HCT116 (cell line): ENCODE data around the gene BMERB1. TPM values are rescaled to one million over a fixed set of nuclear protein-coding genes. Genes with fewer than 3 reads are reported as not detected.

Source experiments
- ATAC-seq: fragments of 200-7000 bp; cut with Tn5 transposase; 2 replicates; pipeline ENCODE4 v1.9.1; 2020; ENCODE audit warnings: mild to moderate bottlenecking, moderate library complexity
- BruUV-seq: library from RNA; stranded (reverse); fragments of 400-500 nt; replicated peaks from 2 replicates; lab custom pipeline; 2021; lab: Mats Ljungman, UMichigan
- CTCF ChIA-PET: fragments of 300-600 bp; sonication (Branson Sonifier 250); formaldehyde crosslinking; loops from one replicate; lab custom pipeline; 2021; ENCODE audit warnings: antibody characterized with exemption; lab: Charles Lee
- POLR2A ChIA-PET: fragments of 300-600, 350-600 bp; sonication (Branson Sonifier 250); formaldehyde crosslinking; loops from one replicate; lab custom pipeline; 2021; ENCODE audit warnings: antibody characterized with exemption; lab: Charles Lee
- RAD21 ChIA-PET, 2 experiments: fragments of 300-600 bp; sonication (Branson Sonifier 250); formaldehyde crosslinking; loops; one replicate each; lab custom pipeline; 2023; ENCODE audit warnings: low total read pairs in 2 of 2; ENCODE audit not compliant: uncharacterized antibody in 2 of 2, unreplicated experiment in 2 of 2, low non-redundant PET in 1 of 2; lab: Charles Lee
- DNase-seq: peaks from one replicate; pipeline ENCODE4 v3.0.0-alpha.2; 2010; ENCODE audit warnings: low read depth, low spot score
- H2AFZ ChIP-seq: fragments of 200-600 bp; shearing (Covaris generic), sonication (generic); 2 replicates; pipeline ENCODE4 v1.6.1; 2017; ENCODE audit warnings: low read depth, mixed run types, mixed read lengths, antibody characterized with exemption, low read length; ENCODE audit not compliant: poor library complexity, severe bottlenecking
- H3K27ac ChIP-seq: 2 replicates; pipeline ENCODE4 v1.5.1; 2012; ENCODE audit warnings: low read depth, low read length
- H3K27me3 ChIP-seq: fragments of 200-600 bp; sonication (generic); 2 replicates; pipeline ENCODE4 v1.6.1; 2016; ENCODE audit warnings: mixed run types, low read length, mixed read lengths; ENCODE audit not compliant: insufficient read depth
- H3K36me3 ChIP-seq, 2 experiments: fragments of 200-500 bp in 1 of 2; fragments of 200-600 bp in 1 of 2; sonication (Bioruptor generic) in 1 of 2; sonication (generic) in 1 of 2; 2 replicates each; pipeline versions ENCODE4 v1.5.1 to v1.6.1; 2014 to 2016; ENCODE audit warnings: low read length in 2 of 2, inconsistent platforms in 1 of 2, mixed read lengths in 1 of 2, mixed run types in 1 of 2; ENCODE audit not compliant: insufficient read depth in 2 of 2, control insufficient read depth in 1 of 2
- H3K4me1 ChIP-seq, 2 experiments: fragments of 200-600 bp in 1 of 2; sonication (generic) in 1 of 2; 2 replicates each; pipeline versions ENCODE4 v1.5.1 to v1.6.1; 2012 to 2017; ENCODE audit warnings: low read length in 2 of 2, inconsistent platforms in 1 of 2, mild to moderate bottlenecking in 1 of 2, mixed read lengths in 1 of 2, mixed run types in 1 of 2, moderate library complexity in 1 of 2; ENCODE audit not compliant: insufficient read depth in 2 of 2, control insufficient read depth in 1 of 2
- H3K4me2 ChIP-seq: fragments of 200-600 bp; sonication (generic); 2 replicates; pipeline ENCODE4 v1.6.1; 2017; ENCODE audit warnings: mixed run types, low read length, mixed read lengths
- H3K4me3 ChIP-seq, 2 experiments: fragments of 200-600 bp in 1 of 2; sonication (generic) in 1 of 2; replicated peaks in 1 of 2; 2 replicates each; pipeline ENCODE4 v1.5.1; 2011 to 2016; ENCODE audit warnings: low read length in 2 of 2, control low read depth in 1 of 2, low read depth in 1 of 2, mild to moderate bottlenecking in 1 of 2, mixed read lengths in 1 of 2, mixed run types in 1 of 2
- H3K79me2 ChIP-seq: fragments of 200-600 bp; sonication (generic); 2 replicates; pipeline ENCODE4 v1.6.1; 2017; ENCODE audit warnings: mild to moderate bottlenecking, mixed run types, low read length, moderate library complexity, mixed read lengths; ENCODE audit not compliant: insufficient read depth
- H3K9ac ChIP-seq: fragments of 200-600 bp; sonication (generic); 2 replicates; pipeline ENCODE4 v1.6.1; 2016; ENCODE audit warnings: low read length, mixed read lengths
- H3K9me2 ChIP-seq: fragments of 200-600 bp; sonication (generic), shearing (Covaris generic); 2 replicates; pipeline ENCODE4 v1.6.1; 2017; ENCODE audit warnings: mixed run types, mild to moderate bottlenecking, moderate library complexity; ENCODE audit not compliant: insufficient read depth
- H3K9me3 ChIP-seq, 2 experiments: fragments of 200-500 bp in 1 of 2; fragments of 200-600 bp in 1 of 2; sonication (Bioruptor generic) in 1 of 2; sonication (generic) in 1 of 2; 2 replicates each; pipeline ENCODE4 v1.6.1; 2014 to 2017; ENCODE audit warnings: low read length in 2 of 2, mixed read lengths in 2 of 2, inconsistent platforms in 1 of 2, low read depth in 1 of 2, mild to moderate bottlenecking in 1 of 2, mixed run types in 1 of 2, moderate library complexity in 1 of 2; ENCODE audit not compliant: control insufficient read depth in 1 of 2, insufficient read depth in 1 of 2
- H4K20me1 ChIP-seq: fragments of 200-600 bp; sonication (generic), shearing (Covaris generic); 2 replicates; pipeline ENCODE4 v1.6.1; 2017; ENCODE audit warnings: mixed run types, mild to moderate bottlenecking, moderate library complexity; ENCODE audit not compliant: insufficient read depth
- ATF3 ChIP-seq: IDR thresholded peaks from 2 replicates; pipeline ENCODE4 v1.6.1; 2012
- CBX3 ChIP-seq: IDR thresholded peaks from 2 replicates; pipeline ENCODE4 v1.6.1; 2012; ENCODE audit warnings: low read depth
- CEBPB ChIP-seq: IDR thresholded peaks from 2 replicates; pipeline ENCODE4 v1.6.1; 2012; ENCODE audit warnings: low read depth
- CTCF ChIP-seq, 3 experiments: fragments of 200-600 bp in 1 of 3; sonication (generic) in 1 of 3; IDR thresholded peaks in 2 of 3; conservative IDR thresholded peaks in 1 of 3; 2 replicates each; pipeline ENCODE4 v1.5.1; 2012 to 2017; ENCODE audit warnings: low read depth in 2 of 3, low read length in 2 of 3, antibody characterized with exemption in 1 of 3, borderline replicate concordance in 1 of 3, control low read depth in 1 of 3, mild to moderate bottlenecking in 1 of 3, mixed read lengths in 1 of 3, mixed run types in 1 of 3, moderate library complexity in 1 of 3; ENCODE audit not compliant: insufficient read depth in 1 of 3
- EGR1 ChIP-seq: IDR thresholded peaks from 2 replicates; pipeline ENCODE4 v1.6.1; 2012; ENCODE audit warnings: low read depth
- ELF1 ChIP-seq: IDR thresholded peaks from 2 replicates; pipeline ENCODE4 v1.6.1; 2012; ENCODE audit warnings: low read depth, borderline replicate concordance
- EZH2 ChIP-seq: fragments of 200-600 bp; sonication (generic); IDR thresholded peaks from 2 replicates; pipeline ENCODE4 v1.6.1; 2017; ENCODE audit warnings: antibody characterized with exemption, mixed run types
- EZH2phosphoT487 ChIP-seq: fragments of 200-600 bp; IDR thresholded peaks from 2 replicates; pipeline ENCODE4 v1.6.1; 2018; ENCODE audit warnings: antibody characterized with exemption, borderline replicate concordance
- POLR2A ChIP-seq: IDR thresholded peaks from 2 replicates; pipeline ENCODE4 v1.7.0; 2011; ENCODE audit warnings: borderline replicate concordance; ENCODE audit not compliant: insufficient read depth, insufficient read length; ENCODE audit errors: extremely low read depth
- REST ChIP-seq: IDR thresholded peaks from 2 replicates; pipeline ENCODE4 v1.6.1; 2012; ENCODE audit warnings: low read depth
- SIN3A ChIP-seq: IDR thresholded peaks from 2 replicates; pipeline ENCODE4 v1.6.1; 2012; ENCODE audit warnings: low read depth
- YY1 ChIP-seq: IDR thresholded peaks from 2 replicates; pipeline ENCODE4 v1.6.1; 2011; ENCODE audit warnings: low read length, low read depth, moderate library complexity, mild to moderate bottlenecking; ENCODE audit not compliant: insufficient replicate concordance; ENCODE audit errors: extremely low read depth
- ZBTB33 ChIP-seq: IDR thresholded peaks from 2 replicates; pipeline ENCODE4 v1.6.1; 2011; ENCODE audit warnings: mild to moderate bottlenecking, low read length, moderate library complexity; ENCODE audit not compliant: insufficient replicate concordance; ENCODE audit errors: extremely low read depth
- ZFX ChIP-seq: fragments of 450-650 bp; IDR thresholded peaks from 2 replicates; pipeline ENCODE4 v1.6.1; 2017
- intact Hi-C: fragments of 100-400 bp; cut with micrococcal nuclease; formaldehyde crosslinking; loops from 2 replicates; pipeline ENCODE4 v1.10.0; 2022
- total RNA-seq: library from RNA; stranded (reverse); gene quantifications from one replicate; pipeline ENCODE4 v1.2.1, GENCODE V29; 2021; ENCODE audit not compliant: unreplicated experiment

The BMERB1 gene
- total RNA-seq, 1 experiment from 2014 or later, result 43.6 TPM

GRCh38 chr16:15532825-15533224 is 98.4 kb downstream of the BMERB1 start:
- Histone ChIP-seq H3K9me3 (no peaks in the 10 kb centered on the region), H3K27me3 (no peaks in the 10 kb centered on the region), H3K27ac (no peak overlapping the region), H2AFZ (no peak overlapping the region), H3K9ac (no peak overlapping the region), H3K4me1 (no peaks in the 10 kb centered on the region), H3K79me2 (no peaks in the 10 kb centered on the region), H3K4me2 (no peak overlapping the region), H3K4me3 (no peak overlapping the region), H3K36me3 (no peaks in the 10 kb centered on the region), H4K20me1 (no peaks in the 10 kb centered on the region), H3K9me2 (no peaks in the 10 kb centered on the region)
- TF ChIP-seq ATF3 (no peak), ELF1 (no peak), POLR2A (no peak), ZFX (no peak), REST (no peak), EGR1 (no peak), EZH2phosphoT487 (no peak), ZBTB33 (no peak), SIN3A (no peak), CEBPB (no peak), CTCF (IDR thresholded peaks at IDR 0.05 in 2 of 3, conservative IDR thresholded peaks at IDR 0.05 in 1 of 3; ENCODE audit: borderline replicate concordance in 1 of 3, insufficient read depth in 1 of 3, low read depth in 2 of 3, low read length in 2 of 3) (no peak), CBX3 (no peak), YY1 (no peak), EZH2 (no peak)
- ChIA-PET POLR2A (no interaction called here), CTCF (no interaction called here), RAD21 (no interaction called here)
- no TSS peak for BruUV-seq
- intact Hi-C loops, result no loop called here
- DNase-seq, result no peak
- no peak for ATAC-seq
